Lung (tissue), 12 donors: ENCODE measurements around the gene TMEM51. TPM values are rescaled to one million over a fixed set of nuclear protein-coding genes. Genes with fewer than 3 reads are reported as not detected.

Source experiments
- ATAC-seq: fragments of 200-7000 bp; cut with Tn5 transposase; one replicate; pipeline ENCODE4 v1.9.1; 2020; ENCODE audit warnings: moderate number of reproducible peaks; ENCODE audit not compliant: insufficient read depth, low FRiP score
- DNase-seq, 3 donors: peaks; one replicate each; pipeline ENCODE4 v3.0.0-alpha.2; 2013 to 2017
- H3K27ac ChIP-seq, 2 donors: one replicate each; pipeline ENCODE4 v1.5.1; 2013; ENCODE audit warnings: mild to moderate bottlenecking in 2 of 2, moderate library complexity in 2 of 2, control low read depth in 1 of 2, inconsistent platforms in 1 of 2, low read depth in 1 of 2, low read length in 1 of 2
- H3K27me3 ChIP-seq, 3 donors: one replicate each; pipeline ENCODE4 v1.5.1; 2013; ENCODE audit warnings: low read length in 2 of 3; ENCODE audit not compliant: control insufficient read depth in 3 of 3, insufficient read depth in 3 of 3
- H3K36me3 ChIP-seq, 4 donors: one replicate each; pipeline ENCODE4 v1.5.1; 2013; ENCODE audit warnings: low read length in 4 of 4, mild to moderate bottlenecking in 1 of 4, moderate library complexity in 1 of 4; ENCODE audit not compliant: control insufficient read depth in 4 of 4, insufficient read depth in 4 of 4
- H3K4me1 ChIP-seq, 5 donors: one replicate each; pipeline ENCODE4 v1.5.1; 2013; ENCODE audit warnings: low read length in 5 of 5, mild to moderate bottlenecking in 2 of 5, moderate library complexity in 1 of 5; ENCODE audit not compliant: control insufficient read depth in 5 of 5, insufficient read depth in 5 of 5
- H3K4me3 ChIP-seq: one replicate; pipeline ENCODE4 v1.5.1; 2013; ENCODE audit warnings: mild to moderate bottlenecking, control low read depth, moderate library complexity
- H3K9ac ChIP-seq, 2 donors: one replicate each; pipeline ENCODE4 v1.5.1; 2013; ENCODE audit warnings: low read length in 2 of 2, control low read depth in 1 of 2; ENCODE audit not compliant: insufficient read depth in 1 of 2
- H3K9me3 ChIP-seq, 4 donors: one replicate each; pipeline ENCODE4 v1.5.1; 2013; ENCODE audit warnings: low read length in 3 of 4, mild to moderate bottlenecking in 1 of 4, moderate library complexity in 1 of 4; ENCODE audit not compliant: control insufficient read depth in 4 of 4, insufficient read depth in 3 of 4
- WGBS, 2 donors: extraction: QIAGEN DNeasy Blood & Tissue Kit; methylation state at CpG; one replicate each; pipeline ENCODE4 v1.1.7; 2013; 5-methylcytosine and 5-hydroxymethylcytosine counted together
- polyA plus RNA-seq, 2 donors: library from polyadenylated mRNA; stranded (reverse); fragments of 200-250 nt; gene quantifications; one replicate each; pipeline ENCODE4 v1.2.1, GENCODE V29; 2013
- total RNA-seq, 2 donors: library from RNA; depleted of rRNA in 1 of 2; stranded (reverse); fragments of >200 nt in 1 of 2; gene quantifications; one replicate each; pipeline ENCODE4 v1.2.1, GENCODE V29; 2014 to 2021
- TF ChIP-seq, protein P1 (sequence below): IDR thresholded peaks from 2 replicates; pipeline ENCODE4 v1.5.1; 2012; ENCODE audit warnings: mild to moderate bottlenecking; ENCODE audit errors: control extremely low read depth, extremely low read depth
- donor health status: control.
- donor health status: control.
- donor health status: Bipolar disorder and iron deficiency.
- donor health status: healthy.
- donor health status: DM: yes; HTN: yes; CAD: no.

TMEM51 gene
- total and polyA plus RNA-seq, 4 donors, result 7.7 to 17.8 (median 12.2) TPM

DNA sequence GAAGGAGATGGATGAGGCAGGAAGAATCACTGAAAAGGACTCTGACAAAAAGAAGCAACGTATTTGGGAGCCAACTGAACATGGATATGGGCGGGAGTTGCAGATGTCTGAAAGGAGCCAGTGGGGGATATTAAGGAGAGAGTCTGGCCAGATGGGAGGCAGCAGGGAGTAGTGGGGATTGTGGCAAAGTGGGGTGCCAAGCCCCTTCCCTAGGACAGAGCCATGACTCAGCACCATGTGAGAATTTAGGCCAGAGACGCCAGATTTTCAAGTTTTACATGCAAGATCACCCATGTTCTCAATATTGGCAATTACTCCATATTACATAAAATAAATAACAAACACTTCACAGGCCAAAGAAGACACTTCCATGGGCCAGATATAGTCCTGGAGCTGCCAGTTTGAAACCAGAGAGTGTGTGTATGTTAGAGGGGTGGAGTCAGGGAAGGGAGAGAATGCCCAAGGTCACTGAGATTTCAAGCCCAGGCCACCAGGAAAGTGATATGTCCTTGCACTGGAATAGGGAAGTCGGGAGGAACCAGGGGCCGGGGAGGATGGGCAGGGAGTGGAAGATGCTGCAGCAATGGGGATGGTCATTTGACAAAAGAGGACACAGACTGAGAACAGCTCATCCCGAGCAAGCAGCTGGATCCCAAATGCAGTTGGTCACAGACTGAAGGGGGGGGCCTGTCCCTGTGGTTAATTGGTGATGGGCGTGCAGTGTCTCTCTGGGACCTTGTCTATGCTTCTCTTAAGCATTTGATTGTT lies 23.5 kb downstream of the TMEM51 start:
- Histone ChIP-seq H3K9me3 (no peaks in the 10 kb centered on the region), H3K27ac (peak overlapping the region in 1 of 2 donors; percentile 6), H3K36me3 (no peaks in the 10 kb centered on the region), H3K27me3 (no peaks in the 10 kb centered on the region), H3K9ac (no peak overlapping the region), H3K4me3 (no peak overlapping the region), H3K4me1 (peaks cover 4 to 41% (median 22%) of the 10 kb centered on the region in 5 donors)
- WGBS, 2 donors, result 61 to 70% methylated on average over 7 of the region's 7 CpGs
- ATAC-seq (no peak), DNase-seq (no peak)
- TF ChIP-seq, protein P1, sequence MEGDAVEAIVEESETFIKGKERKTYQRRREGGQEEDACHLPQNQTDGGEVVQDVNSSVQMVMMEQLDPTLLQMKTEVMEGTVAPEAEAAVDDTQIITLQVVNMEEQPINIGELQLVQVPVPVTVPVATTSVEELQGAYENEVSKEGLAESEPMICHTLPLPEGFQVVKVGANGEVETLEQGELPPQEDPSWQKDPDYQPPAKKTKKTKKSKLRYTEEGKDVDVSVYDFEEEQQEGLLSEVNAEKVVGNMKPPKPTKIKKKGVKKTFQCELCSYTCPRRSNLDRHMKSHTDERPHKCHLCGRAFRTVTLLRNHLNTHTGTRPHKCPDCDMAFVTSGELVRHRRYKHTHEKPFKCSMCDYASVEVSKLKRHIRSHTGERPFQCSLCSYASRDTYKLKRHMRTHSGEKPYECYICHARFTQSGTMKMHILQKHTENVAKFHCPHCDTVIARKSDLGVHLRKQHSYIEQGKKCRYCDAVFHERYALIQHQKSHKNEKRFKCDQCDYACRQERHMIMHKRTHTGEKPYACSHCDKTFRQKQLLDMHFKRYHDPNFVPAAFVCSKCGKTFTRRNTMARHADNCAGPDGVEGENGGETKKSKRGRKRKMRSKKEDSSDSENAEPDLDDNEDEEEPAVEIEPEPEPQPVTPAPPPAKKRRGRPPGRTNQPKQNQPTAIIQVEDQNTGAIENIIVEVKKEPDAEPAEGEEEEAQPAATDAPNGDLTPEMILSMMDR, result no peak

DNA sequence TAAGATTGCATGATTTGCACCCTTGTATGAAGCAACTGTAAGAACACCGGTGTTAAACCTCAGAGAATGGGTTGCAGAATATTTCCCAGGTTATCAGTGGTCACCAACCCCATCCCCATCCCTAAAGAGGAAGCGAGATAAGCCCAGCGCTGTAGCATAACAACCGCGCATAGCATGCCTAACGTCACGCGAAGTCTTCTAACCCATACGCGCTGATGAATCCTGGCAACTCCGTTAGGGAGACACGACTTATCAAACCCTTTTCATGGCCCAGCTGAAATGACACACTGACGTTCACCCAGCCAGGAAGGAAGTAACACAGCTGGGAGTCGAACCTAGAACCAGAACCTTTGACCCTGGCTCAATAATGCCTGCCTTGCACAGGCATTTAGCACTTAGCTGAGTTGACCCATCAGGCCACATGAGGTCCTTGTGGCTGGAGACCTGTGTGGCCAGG lies 24.2 kb downstream of the TMEM51 start:
- ATAC-seq (no peak), DNase-seq (peak; percentile 34 to 51 (median 49))
- no peak overlapping the region for H3K9ac ChIP-seq
- WGBS, 2 donors, result 36 to 54% methylated on average over 14 of the region's 14 CpGs
- peaks cover 4 to 37% (median 22%) of the 10 kb centered on the region in 5 donors for H3K4me1 ChIP-seq
- H3K9me3 ChIP-seq, result no peaks in the 10 kb centered on the region
- no peak overlapping the region for H3K4me3 ChIP-seq
- H3K36me3 ChIP-seq, result no peaks in the 10 kb centered on the region
- no peaks in the 10 kb centered on the region for H3K27me3 ChIP-seq
- TF ChIP-seq, protein P1, result no peak
- peak overlapping the region in 1 of 2 donors; percentile 92 for H3K27ac ChIP-seq

DNA sequence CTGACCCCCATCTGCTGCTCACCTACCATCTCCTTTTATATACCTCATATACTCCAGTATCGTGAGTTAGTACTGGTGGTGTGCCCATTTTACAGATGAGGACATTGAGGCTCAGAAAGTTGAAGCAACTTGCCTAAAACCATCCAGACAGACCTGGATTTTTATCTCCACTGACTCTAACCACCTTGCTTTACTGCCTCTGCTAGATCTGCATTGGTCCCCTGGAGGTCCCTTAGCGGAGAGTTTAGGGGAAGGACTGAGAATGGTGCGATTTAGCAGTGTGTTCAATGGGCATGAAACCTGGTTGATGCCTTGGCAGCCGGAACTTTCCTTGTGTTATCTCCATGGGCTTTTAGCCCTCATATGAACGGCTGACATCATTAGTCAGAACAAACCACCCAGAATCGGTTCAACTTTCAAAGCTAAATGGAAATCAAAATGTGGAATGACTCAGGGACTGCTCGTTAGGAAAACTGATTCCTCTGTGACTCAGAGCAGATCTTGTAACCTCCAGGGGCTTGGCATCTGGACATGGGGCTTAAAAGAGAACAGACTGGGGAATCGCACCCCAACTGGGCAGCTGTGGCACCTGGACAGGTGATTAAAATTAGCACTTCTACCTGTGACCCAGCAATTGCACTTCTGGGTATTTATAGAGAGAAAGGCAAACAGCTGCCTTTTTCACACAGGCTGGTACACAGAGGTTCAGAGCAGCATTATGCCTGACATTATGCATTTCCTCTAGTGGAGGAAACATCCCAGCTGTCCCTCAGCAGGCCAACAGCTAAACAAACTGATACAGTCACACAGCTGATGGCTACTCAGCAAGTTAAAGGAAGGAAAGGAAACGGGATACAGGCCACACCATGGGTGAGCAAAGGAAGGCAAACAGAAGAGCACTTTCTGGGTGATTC lies 25.3 kb downstream of the TMEM51 start:
- TF ChIP-seq, protein P1, result no peak
- H3K27me3 ChIP-seq, result no peaks in the 10 kb centered on the region
- peak overlapping the region; percentile 46 to 92 for H3K27ac ChIP-seq
- H3K9ac ChIP-seq, result no peak overlapping the region
- H3K4me1 ChIP-seq, result peaks cover 4 to 35% (median 22%) of the 10 kb centered on the region in 5 donors
- H3K36me3 ChIP-seq, result no peaks in the 10 kb centered on the region
- no peak overlapping the region for H3K4me3 ChIP-seq
- peak; percentile 71 for ATAC-seq
- DNase-seq, result peak; percentile 84 to 96 (median 96)
- 56 to 68% methylated on average over 9 of the region's 9 CpGs for WGBS, 2 donors
- no peaks in the 10 kb centered on the region for H3K9me3 ChIP-seq
